Breast epithelium (tissue), 4 donors: ENCODE data around the gene SHC3. TPM values are rescaled to one million over a fixed set of nuclear protein-coding genes. Genes with fewer than 3 reads are reported as not detected.

Experiments used
- DNase-seq, 2 donors: peaks; one replicate each; pipeline ENCODE4 v3.0.0-alpha.2; 2019; ENCODE audit warnings: low spot score in 2 of 2
- H3K27ac ChIP-seq, 2 donors: fragments of 200-600 bp; sonication (generic) in 1 of 2; one replicate each; pipeline ENCODE4 v1.5.1; 2016 to 2019; ENCODE audit warnings: mild to moderate bottlenecking in 1 of 2
- H3K27me3 ChIP-seq, 2 donors: fragments of 200-600 bp; sonication (generic) in 1 of 2; one replicate each; pipeline versions ENCODE4 v1.5.1 to v1.6.0; 2017 to 2019; ENCODE audit warnings: control low read depth in 1 of 2, mild to moderate bottlenecking in 1 of 2
- H3K36me3 ChIP-seq: fragments of 200-600 bp; one replicate; pipeline ENCODE4 v1.5.1; 2019
- H3K4me1 ChIP-seq, 2 donors: fragments of 200-600 bp; sonication (generic); one replicate each; pipeline ENCODE4 v1.5.1; 2016 to 2019; ENCODE audit warnings: control low read depth in 1 of 2
- H3K4me3 ChIP-seq, 3 donors: fragments of 200-600 bp; sonication (generic); 1 replicate in 2 of 3; 2 replicates in 1 of 3; pipeline ENCODE4 v1.5.1; 2016 to 2019; ENCODE audit warnings: mild to moderate bottlenecking in 3 of 3, moderate library complexity in 2 of 3
- H3K9me3 ChIP-seq, 2 donors: fragments of 200-600 bp; sonication (generic) in 1 of 2; one replicate each; pipeline ENCODE4 v1.5.1; 2016 to 2019; ENCODE audit warnings: control low read depth in 1 of 2
- POLR2A ChIP-seq: fragments of 450-650 bp; IDR thresholded peaks from one replicate; pipeline ENCODE4 v1.6.1; 2016; ENCODE audit warnings: antibody characterized with exemption, mild to moderate bottlenecking, moderate library complexity
- POLR2AphosphoS5 ChIP-seq, 3 donors: sonication (generic); formaldehyde crosslinking; IDR thresholded peaks; one replicate each; pipeline ENCODE4 v1.6.1; 2017; ENCODE audit warnings: antibody characterized with exemption in 3 of 3
- intact Hi-C: fragments of 100-400 bp; cut with DNase I; formaldehyde crosslinking; loops from one replicate; pipeline ENCODE4 v1.15.1; 2023; ENCODE audit warnings: low total_unique reads
- total RNA-seq, 3 donors: library from RNA; depleted of rRNA; stranded (reverse); fragments of >200 nt; gene quantifications; one replicate each; pipeline ENCODE4 v1.1.0, GENCODE V29; 2016
- TF ChIP-seq, protein P1 (sequence below), 3 donors: fragments of 450-650 bp; IDR thresholded peaks; one replicate each; pipeline ENCODE4 v1.5.1; 2016 to 2017; ENCODE audit warnings: antibody characterized with exemption in 3 of 3, mild to moderate bottlenecking in 3 of 3, moderate library complexity in 3 of 3

The SHC3 gene
- total RNA-seq, 3 donors from 2014 or later, result 1.0 to 6.7 (median 2.3) TPM

- H3K4me3 ChIP-seq, result no peak overlapping the region
- DNase-seq, result no peak
- no peaks in the 10 kb centered on the region for H3K36me3 ChIP-seq
- H3K27ac ChIP-seq, result no peak overlapping the region
- no peaks in the 10 kb centered on the region for H3K4me1 ChIP-seq
- TF ChIP-seq, protein P1, sequence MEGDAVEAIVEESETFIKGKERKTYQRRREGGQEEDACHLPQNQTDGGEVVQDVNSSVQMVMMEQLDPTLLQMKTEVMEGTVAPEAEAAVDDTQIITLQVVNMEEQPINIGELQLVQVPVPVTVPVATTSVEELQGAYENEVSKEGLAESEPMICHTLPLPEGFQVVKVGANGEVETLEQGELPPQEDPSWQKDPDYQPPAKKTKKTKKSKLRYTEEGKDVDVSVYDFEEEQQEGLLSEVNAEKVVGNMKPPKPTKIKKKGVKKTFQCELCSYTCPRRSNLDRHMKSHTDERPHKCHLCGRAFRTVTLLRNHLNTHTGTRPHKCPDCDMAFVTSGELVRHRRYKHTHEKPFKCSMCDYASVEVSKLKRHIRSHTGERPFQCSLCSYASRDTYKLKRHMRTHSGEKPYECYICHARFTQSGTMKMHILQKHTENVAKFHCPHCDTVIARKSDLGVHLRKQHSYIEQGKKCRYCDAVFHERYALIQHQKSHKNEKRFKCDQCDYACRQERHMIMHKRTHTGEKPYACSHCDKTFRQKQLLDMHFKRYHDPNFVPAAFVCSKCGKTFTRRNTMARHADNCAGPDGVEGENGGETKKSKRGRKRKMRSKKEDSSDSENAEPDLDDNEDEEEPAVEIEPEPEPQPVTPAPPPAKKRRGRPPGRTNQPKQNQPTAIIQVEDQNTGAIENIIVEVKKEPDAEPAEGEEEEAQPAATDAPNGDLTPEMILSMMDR (IDR thresholded peaks at IDR 0.05), result no peak
- TF ChIP-seq POLR2AphosphoS5 (IDR thresholded peaks at IDR 0.05), result no peak
- TF ChIP-seq POLR2A, result no peak
- peaks cover 0 to 6% of the 10 kb centered on the region in 2 donors for H3K9me3 ChIP-seq
- intact Hi-C loops, result no loop called here
- H3K27me3 ChIP-seq, result no peaks in the 10 kb centered on the region
Observed at GRCh38 chr9:89106224-89106851, 72.3 kb downstream of the SHC3 start.

DNA sequence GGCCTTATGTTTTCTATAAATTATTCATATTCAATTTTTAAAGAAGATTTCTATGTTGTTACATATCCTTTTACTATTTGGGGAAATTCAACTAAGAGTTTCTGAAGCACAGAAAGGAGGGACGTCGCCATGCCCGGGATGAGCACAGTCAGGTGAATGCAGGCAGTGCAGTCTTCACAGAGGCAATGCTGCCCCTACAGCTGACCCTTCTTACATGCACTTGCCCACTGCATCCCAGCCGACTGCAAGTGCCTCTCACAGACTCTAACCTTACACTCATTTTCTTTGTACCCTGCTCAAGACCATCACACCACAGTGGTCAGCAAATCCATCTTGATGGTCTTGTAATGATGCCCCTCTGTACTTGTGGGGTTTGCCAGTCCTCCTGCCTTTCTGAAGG, 73.8 kb downstream of the SHC3 start:
- Histone ChIP-seq H3K36me3 (no peaks in the 10 kb centered on the region), H3K4me3 (no peak overlapping the region), H3K4me1 (no peaks in the 10 kb centered on the region), H3K9me3 (no peaks in the 10 kb centered on the region), H3K27me3 (no peaks in the 10 kb centered on the region), H3K27ac (no peak overlapping the region)
- intact Hi-C loops, result loop anchor here (5.0 kb wide), 1 partner anchor 198 kb away; no protein-coding TSS in a partner anchor
- no peak for TF ChIP-seq POLR2AphosphoS5 (IDR thresholded peaks at IDR 0.05)
- no peak for TF ChIP-seq POLR2A
- TF ChIP-seq, protein P1 (IDR thresholded peaks at IDR 0.05), result no peak
- no peak for DNase-seq

- intact Hi-C loops, result no loop called here
- no peak for DNase-seq
- Histone ChIP-seq H3K27ac (no peak overlapping the region), H3K4me3 (no peak overlapping the region), H3K36me3 (no peaks in the 10 kb centered on the region), H3K9me3 (no peaks in the 10 kb centered on the region), H3K4me1 (no peaks in the 10 kb centered on the region), H3K27me3 (no peaks in the 10 kb centered on the region)
- TF ChIP-seq POLR2AphosphoS5 (IDR thresholded peaks at IDR 0.05) (no peak), POLR2A (no peak)
- TF ChIP-seq, protein P1 (IDR thresholded peaks at IDR 0.05), result no peak
Observed at GRCh38 chr9:89097219-89097618, 81.4 kb downstream of the SHC3 start.

DNA sequence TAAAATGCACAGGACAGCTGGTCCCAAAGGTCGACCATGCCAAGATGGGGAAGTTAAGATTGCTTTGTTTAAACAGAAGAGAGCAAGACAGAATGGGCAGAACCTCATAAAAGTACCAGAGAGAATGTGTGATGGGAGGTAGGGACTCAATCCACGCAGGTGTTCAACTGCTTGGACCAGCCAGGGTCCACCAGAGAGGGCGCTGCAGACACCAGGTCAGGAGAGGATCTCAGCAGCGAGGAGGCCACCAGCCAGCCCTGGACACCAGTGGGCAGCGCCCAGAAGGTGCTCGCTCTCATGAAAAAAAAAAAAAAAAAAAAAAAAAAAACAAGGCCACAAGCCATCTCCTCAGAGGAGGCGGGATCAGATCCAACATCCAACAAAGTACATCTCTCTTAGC, 81.8 kb downstream of the SHC3 start:
- Histone ChIP-seq H3K4me3 (no peak overlapping the region), H3K27me3 (no peaks in the 10 kb centered on the region), H3K9me3 (no peaks in the 10 kb centered on the region), H3K36me3 (no peaks in the 10 kb centered on the region), H3K4me1 (no peaks in the 10 kb centered on the region), H3K27ac (no peak overlapping the region)
- no peak for TF ChIP-seq POLR2AphosphoS5 (IDR thresholded peaks at IDR 0.05)
- TF ChIP-seq POLR2A, result no peak
- TF ChIP-seq, protein P1 (IDR thresholded peaks at IDR 0.05), result no peak
- intact Hi-C loops, result no loop called here
- no peak for DNase-seq

DNA sequence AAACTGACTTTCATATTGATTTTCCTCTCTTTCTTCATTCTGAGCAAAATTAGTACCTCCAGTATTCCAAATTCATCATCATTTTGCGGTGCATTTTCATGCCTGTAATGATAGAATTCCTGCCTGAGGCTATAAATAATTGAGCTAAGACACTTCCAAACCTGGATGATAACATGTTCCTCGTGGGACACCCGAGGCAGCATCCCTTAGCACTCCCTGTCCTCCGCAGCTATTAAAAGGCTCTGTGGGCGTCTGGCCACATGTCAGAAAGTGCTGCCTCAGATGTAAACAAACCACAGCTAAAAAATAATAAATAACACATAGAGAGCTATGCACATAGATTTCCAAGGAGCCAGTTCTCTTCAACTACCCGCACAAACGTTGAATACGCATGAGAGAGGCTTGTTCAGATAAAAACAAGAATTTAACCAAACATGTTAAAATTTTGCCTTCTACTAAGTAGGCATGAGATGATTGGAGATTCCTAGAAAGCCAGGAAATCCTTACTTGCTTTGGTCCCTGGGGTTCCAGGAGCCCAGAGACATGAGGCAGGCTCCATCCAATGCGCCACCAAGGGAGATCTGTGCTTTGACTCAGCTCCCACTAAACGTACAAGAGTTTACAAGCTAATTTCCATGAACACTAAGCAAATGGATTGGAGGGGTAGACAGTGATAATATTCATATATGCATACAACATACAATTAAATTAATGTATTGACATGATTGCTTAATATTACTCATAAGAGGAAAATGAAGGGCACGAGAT, 82.7 kb downstream of the SHC3 start:
- Histone ChIP-seq H3K36me3 (no peaks in the 10 kb centered on the region), H3K4me1 (no peaks in the 10 kb centered on the region), H3K9me3 (no peaks in the 10 kb centered on the region), H3K27me3 (no peaks in the 10 kb centered on the region), H3K27ac (no peak overlapping the region), H3K4me3 (no peak overlapping the region)
- DNase-seq, result no peak
- intact Hi-C loops, result no loop called here
- TF ChIP-seq POLR2A (no peak), POLR2AphosphoS5 (IDR thresholded peaks at IDR 0.05) (no peak)
- TF ChIP-seq, protein P1 (IDR thresholded peaks at IDR 0.05), result no peak
